ENCODE results near the gene CAPN11.

DNA sequence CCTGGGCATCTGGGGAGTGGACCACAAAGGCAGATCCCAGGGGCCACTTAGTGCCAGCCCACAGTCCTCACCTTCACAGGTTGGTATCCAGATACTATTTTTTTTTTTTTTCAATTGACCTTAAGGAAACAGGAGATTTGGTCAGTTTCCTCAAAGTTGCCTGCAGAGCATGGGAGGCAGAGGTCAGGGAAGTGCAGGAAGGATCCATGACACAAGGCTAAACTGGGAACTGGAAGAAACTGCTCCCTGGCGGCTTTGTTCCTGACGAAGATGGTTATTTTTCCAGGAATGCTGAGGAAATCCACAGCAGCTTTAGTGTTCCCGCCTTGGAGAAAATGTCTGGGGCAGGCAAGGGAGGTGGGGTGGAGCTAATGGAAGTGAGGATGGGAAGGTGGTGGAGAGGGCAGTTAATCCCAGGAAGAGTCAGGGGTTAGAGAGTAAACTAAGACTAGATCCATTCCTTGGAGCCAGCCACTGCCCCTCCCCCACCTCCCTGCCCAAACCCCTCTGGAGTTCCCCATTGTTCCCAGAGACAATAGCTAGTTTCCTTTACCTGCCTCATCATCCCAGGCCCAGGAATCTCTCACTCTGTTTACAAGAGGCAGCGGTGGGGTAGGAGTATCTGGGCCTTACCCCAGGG is 43.8 kb downstream of the CAPN11 start:
- TF ChIP-seq, protein P1, sequence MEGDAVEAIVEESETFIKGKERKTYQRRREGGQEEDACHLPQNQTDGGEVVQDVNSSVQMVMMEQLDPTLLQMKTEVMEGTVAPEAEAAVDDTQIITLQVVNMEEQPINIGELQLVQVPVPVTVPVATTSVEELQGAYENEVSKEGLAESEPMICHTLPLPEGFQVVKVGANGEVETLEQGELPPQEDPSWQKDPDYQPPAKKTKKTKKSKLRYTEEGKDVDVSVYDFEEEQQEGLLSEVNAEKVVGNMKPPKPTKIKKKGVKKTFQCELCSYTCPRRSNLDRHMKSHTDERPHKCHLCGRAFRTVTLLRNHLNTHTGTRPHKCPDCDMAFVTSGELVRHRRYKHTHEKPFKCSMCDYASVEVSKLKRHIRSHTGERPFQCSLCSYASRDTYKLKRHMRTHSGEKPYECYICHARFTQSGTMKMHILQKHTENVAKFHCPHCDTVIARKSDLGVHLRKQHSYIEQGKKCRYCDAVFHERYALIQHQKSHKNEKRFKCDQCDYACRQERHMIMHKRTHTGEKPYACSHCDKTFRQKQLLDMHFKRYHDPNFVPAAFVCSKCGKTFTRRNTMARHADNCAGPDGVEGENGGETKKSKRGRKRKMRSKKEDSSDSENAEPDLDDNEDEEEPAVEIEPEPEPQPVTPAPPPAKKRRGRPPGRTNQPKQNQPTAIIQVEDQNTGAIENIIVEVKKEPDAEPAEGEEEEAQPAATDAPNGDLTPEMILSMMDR (IDR thresholded peaks at IDR 0.05; ENCODE audit: extremely low read depth in 1 of 2, insufficient read depth in 1 of 2, low read depth in 1 of 2, low read length in 2 of 2), result no peak
- no peak for TF ChIP-seq EZH2 (IDR thresholded peaks at IDR 0.05; ENCODE audit: borderline replicate concordance, low read depth, low read length, severe bottlenecking)
- TF ChIP-seq POLR2A (IDR thresholded peaks at IDR 0.05; ENCODE audit: low read depth, low read length), result no peak
- no peak for TF ChIP-seq POLR2AphosphoS5 (IDR thresholded peaks at IDR 0.05; ENCODE audit: insufficient read depth, low read depth, low read length)
- TF ChIP-seq, protein P2, sequence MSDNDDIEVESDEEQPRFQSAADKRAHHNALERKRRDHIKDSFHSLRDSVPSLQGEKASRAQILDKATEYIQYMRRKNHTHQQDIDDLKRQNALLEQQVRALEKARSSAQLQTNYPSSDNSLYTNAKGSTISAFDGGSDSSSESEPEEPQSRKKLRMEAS (IDR thresholded peaks at IDR 0.05; ENCODE audit: insufficient read depth, insufficient read length), result no peak
- TF ChIP-seq MYC (IDR thresholded peaks at IDR 0.05; ENCODE audit: low read depth, low read length), result no peak
- no peak for TF ChIP-seq JUN (IDR thresholded peaks at IDR 0.05; ENCODE audit: borderline replicate concordance, insufficient read depth, insufficient read length, low read depth)

Measured in endothelial cell of umbilical vein (primary cell).